K562 (cell line): ENCODE data around the gene SPINK4. TPM values are rescaled to one million over a fixed set of nuclear protein-coding genes. Genes with fewer than 3 reads are reported as not detected.
A peak's percentile ranks its signal among the peaks of the same experiment; 100 is the strongest.

Experiments used
- BCOR ChIP-seq: fragments of 450-650 bp; IDR thresholded peaks from 2 replicates; pipeline ENCODE4 v1.6.1; 2016
- CBFA2T2 ChIP-seq: fragments of 450-650 bp; conservative IDR thresholded peaks from 2 replicates; pipeline ENCODE4 v1.6.1; 2017; ENCODE audit warnings: mild to moderate bottlenecking
- DNMT1 ChIP-seq: fragments of 450-650 bp; IDR thresholded peaks from 2 replicates; pipeline ENCODE4 v1.6.1; 2016; ENCODE audit warnings: antibody characterized with exemption, mild to moderate bottlenecking
- ESRRA ChIP-seq: fragments of 450-650 bp; IDR thresholded peaks from 2 replicates; pipeline ENCODE4 v1.6.1; 2014; ENCODE audit warnings: low read depth, mild to moderate bottlenecking, moderate library complexity, borderline replicate concordance
- FOXA1 ChIP-seq: fragments of 450-650 bp; IDR thresholded peaks from 2 replicates; pipeline ENCODE4 v1.6.1; 2016; ENCODE audit warnings: mild to moderate bottlenecking, borderline replicate concordance
- HMGXB4 ChIP-seq: sonication (generic); formaldehyde crosslinking; IDR thresholded peaks from 2 replicates; pipeline ENCODE4 v1.8.1; 2023; ENCODE audit warnings: mild to moderate bottlenecking, missing genetic modification reagents
- KAT7 ChIP-seq: sonication (generic); formaldehyde crosslinking; IDR thresholded peaks from 2 replicates; pipeline ENCODE4 v1.8.0; 2022; ENCODE audit warnings: missing genetic modification reagents, mild to moderate bottlenecking, borderline replicate concordance
- MLLT1 ChIP-seq, 2 experiments: fragments of 450-650 bp; IDR thresholded peaks; 2 replicates each; pipeline ENCODE4 v1.6.1; 2016
- NCOA2 ChIP-seq, 2 experiments: fragments of 450-650 bp; IDR thresholded peaks; 2 replicates each; pipeline ENCODE4 v1.6.1; 2018; ENCODE audit warnings: mild to moderate bottlenecking in 2 of 2, moderate library complexity in 1 of 2; ENCODE audit not compliant: partially characterized antibody in 2 of 2
- PTBP1 ChIP-seq: fragments of 200-400 bp; formaldehyde crosslinking; IDR thresholded peaks from 2 replicates; pipeline ENCODE4 v1.6.1; 2017; ENCODE audit warnings: low read depth, low read length
- RCOR1 ChIP-seq, 2 experiments: IDR thresholded peaks; 2 replicates each; pipeline ENCODE4 v1.6.1; 2012; ENCODE audit warnings: low read depth in 2 of 2, low read length in 2 of 2, borderline replicate concordance in 1 of 2, improper control_type of control experiment in 1 of 2
- STAG1 ChIP-seq: sonication (generic); formaldehyde crosslinking; IDR thresholded peaks from 2 replicates; pipeline ENCODE4 v1.5.0; 2020; ENCODE audit warnings: missing genetic modification reagents, borderline replicate concordance
- ZBTB7A ChIP-seq: IDR thresholded peaks from 2 replicates; pipeline ENCODE4 v1.6.1; 2011; ENCODE audit warnings: low read depth, mild to moderate bottlenecking, low read length, moderate library complexity, borderline replicate concordance; ENCODE audit not compliant: control insufficient read depth
- ZKSCAN1 ChIP-seq: fragments of 150-350 bp; IDR thresholded peaks from 2 replicates; pipeline ENCODE4 v1.6.1; 2016; ENCODE audit warnings: low read depth, low read length
- ZNF3 ChIP-seq: fragments of 250-450 bp; sonication (Bioruptor Pico); IDR thresholded peaks from 2 replicates; pipeline ENCODE4 v1.5.0; 2021; ENCODE audit warnings: mild to moderate bottlenecking, moderate library complexity
- ZNF347 ChIP-seq: fragments of 450-650 bp; formaldehyde crosslinking; IDR thresholded peaks from 2 replicates; pipeline ENCODE4 v1.4.0; 2020; ENCODE audit warnings: low read depth, mild to moderate bottlenecking, moderate library complexity
- ZNF408 ChIP-seq: fragments of 250-450 bp; sonication (Bioruptor Pico); IDR thresholded peaks from 2 replicates; pipeline ENCODE4 v1.4.0; 2020; ENCODE audit warnings: low read depth, mild to moderate bottlenecking, moderate library complexity
- ZNF57 ChIP-seq: fragments of 450-650 bp; formaldehyde crosslinking; IDR thresholded peaks from 2 replicates; pipeline ENCODE4 v1.4.0; 2020; ENCODE audit warnings: mild to moderate bottlenecking, moderate library complexity
- polyA plus RNA-seq, 8 experiments: library from polyadenylated mRNA; depleted of rRNA in 4 of 8; stranded (reverse) in 5 of 8; unstranded in 3 of 8; fragments of >200 nt; fragmentation: Nextera tagmentation in 2 of 8; fragmentation: Illumina TruSeq in 1 of 8; extraction: Ambion mirVana in 2 of 8; extraction: Trizol in 1 of 8; gene quantifications; 2 replicates each; pipeline versions ENCODE4 v1.2.1 to v1.2.3, GENCODE V29; 2011 to 2014; ENCODE audit warnings: inconsistent platforms in 1 of 8, missing spikeins in 1 of 8
- total RNA-seq, 7 experiments: library from RNA; depleted of rRNA in 6 of 7; stranded (reverse); fragments of >200 nt in 6 of 7; fragmentation: Illumina TruSeq in 2 of 7; extraction: Trizol in 2 of 7; gene quantifications; 2 replicates each; pipeline versions ENCODE4 v1.2.1 to v1.2.3, GENCODE V29; 2011 to 2021; ENCODE audit warnings: low replicate concordance in 1 of 7
- TF ChIP-seq, protein P1 (sequence below): fragments of 450-650 bp; IDR thresholded peaks from 2 replicates; pipeline ENCODE4 v1.7.1; 2018; ENCODE audit warnings: mild to moderate bottlenecking, low read depth; ENCODE audit not compliant: partially characterized antibody
- TF ChIP-seq, protein P2 (sequence below), 2 experiments: fragments of 450-650 bp in 1 of 2; sonication (generic) in 1 of 2; formaldehyde crosslinking in 1 of 2; IDR thresholded peaks in 1 of 2; conservative IDR thresholded peaks in 1 of 2; 2 replicates each; pipeline versions ENCODE4 v1.6.1 to v1.8.1; 2016 to 2023; ENCODE audit warnings: mild to moderate bottlenecking in 2 of 2, moderate library complexity in 2 of 2, inconsistent platforms in 1 of 2, missing genetic modification reagents in 1 of 2
- TF ChIP-seq, protein P3 (sequence below): fragments of 450-650 bp; formaldehyde crosslinking; IDR thresholded peaks from 2 replicates; pipeline ENCODE4 v1.4.0; 2020; ENCODE audit warnings: mild to moderate bottlenecking

The SPINK4 gene
- total and polyA plus RNA-seq, 9 of the 15 experiments (the other 6 are each of a cell fraction or from before 2014, with no cell fraction given): 0.74 to 5.5 (median 2.1) TPM; not detected in 2

GRCh38 chr9:33239921-33240320 lies at the start of gene SPINK4 (continued):
- TF ChIP-seq, protein P1, sequence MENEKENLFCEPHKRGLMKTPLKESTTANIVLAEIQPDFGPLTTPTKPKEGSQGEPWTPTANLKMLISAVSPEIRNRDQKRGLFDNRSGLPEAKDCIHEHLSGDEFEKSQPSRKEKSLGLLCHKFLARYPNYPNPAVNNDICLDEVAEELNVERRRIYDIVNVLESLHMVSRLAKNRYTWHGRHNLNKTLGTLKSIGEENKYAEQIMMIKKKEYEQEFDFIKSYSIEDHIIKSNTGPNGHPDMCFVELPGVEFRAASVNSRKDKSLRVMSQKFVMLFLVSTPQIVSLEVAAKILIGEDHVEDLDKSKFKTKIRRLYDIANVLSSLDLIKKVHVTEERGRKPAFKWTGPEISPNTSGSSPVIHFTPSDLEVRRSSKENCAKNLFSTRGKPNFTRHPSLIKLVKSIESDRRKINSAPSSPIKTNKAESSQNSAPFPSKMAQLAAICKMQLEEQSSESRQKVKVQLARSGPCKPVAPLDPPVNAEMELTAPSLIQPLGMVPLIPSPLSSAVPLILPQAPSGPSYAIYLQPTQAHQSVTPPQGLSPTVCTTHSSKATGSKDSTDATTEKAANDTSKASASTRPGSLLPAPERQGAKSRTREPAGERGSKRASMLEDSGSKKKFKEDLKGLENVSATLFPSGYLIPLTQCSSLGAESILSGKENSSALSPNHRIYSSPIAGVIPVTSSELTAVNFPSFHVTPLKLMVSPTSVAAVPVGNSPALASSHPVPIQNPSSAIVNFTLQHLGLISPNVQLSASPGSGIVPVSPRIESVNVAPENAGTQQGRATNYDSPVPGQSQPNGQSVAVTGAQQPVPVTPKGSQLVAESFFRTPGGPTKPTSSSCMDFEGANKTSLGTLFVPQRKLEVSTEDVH: peak; percentile 24
- TF ChIP-seq, protein P2, sequence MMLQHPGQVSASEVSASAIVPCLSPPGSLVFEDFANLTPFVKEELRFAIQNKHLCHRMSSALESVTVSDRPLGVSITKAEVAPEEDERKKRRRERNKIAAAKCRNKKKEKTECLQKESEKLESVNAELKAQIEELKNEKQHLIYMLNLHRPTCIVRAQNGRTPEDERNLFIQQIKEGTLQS (IDR thresholded peaks at IDR 0.05): no peak
- TF ChIP-seq, protein P2 (CRISPR knock-in tag; conservative IDR thresholded peaks at IDR 0.05): no peak
- TF ChIP-seq ESRRA (peak; percentile 65; the same call in 1 of the 2 replicates), NCOA2 (IDR thresholded peaks at IDR 0.05; ENCODE audit: partially characterized antibody in 2 of 2) (peak in 1 of 2 experiments; percentile 19), ZNF3 (no peak), RCOR1 (IDR thresholded peaks at IDR 0.05; ENCODE audit: borderline replicate concordance in 1 of 2, low read depth in 2 of 2, low read length in 2 of 2) (peak in 1 of 2 experiments; percentile 97; a peak in 2 of 4 replicates), ZNF347 (CRISPR knock-in tag) (no peak), BCOR (peak; percentile 73; the same call in 1 of the 2 replicates), HMGXB4 (CRISPR knock-in tag) (no peak), DNMT1 (no peak), ZNF408 (CRISPR knock-in tag) (no peak), STAG1 (CRISPR knock-in tag) (no peak), KAT7 (no peak), CBFA2T2 (peak; percentile 94), ZKSCAN1 (no peak), ZBTB7A (no peak), ZNF57 (CRISPR knock-in tag) (no peak), MLLT1 (IDR thresholded peaks at IDR 0.05) (peak in 1 of 2 experiments; percentile 67; a peak in 1 of 4 replicates), PTBP1 (no peak), FOXA1 (no peak)
- TF ChIP-seq, protein P3, sequence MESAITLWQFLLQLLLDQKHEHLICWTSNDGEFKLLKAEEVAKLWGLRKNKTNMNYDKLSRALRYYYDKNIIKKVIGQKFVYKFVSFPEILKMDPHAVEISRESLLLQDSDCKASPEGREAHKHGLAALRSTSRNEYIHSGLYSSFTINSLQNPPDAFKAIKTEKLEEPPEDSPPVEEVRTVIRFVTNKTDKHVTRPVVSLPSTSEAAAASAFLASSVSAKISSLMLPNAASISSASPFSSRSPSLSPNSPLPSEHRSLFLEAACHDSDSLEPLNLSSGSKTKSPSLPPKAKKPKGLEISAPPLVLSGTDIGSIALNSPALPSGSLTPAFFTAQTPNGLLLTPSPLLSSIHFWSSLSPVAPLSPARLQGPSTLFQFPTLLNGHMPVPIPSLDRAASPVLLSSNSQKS: no peak
